Loucy (cell line): ENCODE results near the gene MRTFA.

Source experiments
- CTCF ChIP-seq: fragments of 200-600 bp; sonication (generic); conservative IDR thresholded peaks from 2 replicates; pipeline ENCODE4 v1.5.1; 2014; ENCODE audit warnings: mild to moderate bottlenecking, antibody characterized with exemption, low read length
- EZH2phosphoT487 ChIP-seq: fragments of 200-600 bp; IDR thresholded peaks from 2 replicates; pipeline ENCODE4 v1.6.1; 2018; ENCODE audit warnings: antibody characterized with exemption, mild to moderate bottlenecking, moderate library complexity, borderline replicate concordance

DNA sequence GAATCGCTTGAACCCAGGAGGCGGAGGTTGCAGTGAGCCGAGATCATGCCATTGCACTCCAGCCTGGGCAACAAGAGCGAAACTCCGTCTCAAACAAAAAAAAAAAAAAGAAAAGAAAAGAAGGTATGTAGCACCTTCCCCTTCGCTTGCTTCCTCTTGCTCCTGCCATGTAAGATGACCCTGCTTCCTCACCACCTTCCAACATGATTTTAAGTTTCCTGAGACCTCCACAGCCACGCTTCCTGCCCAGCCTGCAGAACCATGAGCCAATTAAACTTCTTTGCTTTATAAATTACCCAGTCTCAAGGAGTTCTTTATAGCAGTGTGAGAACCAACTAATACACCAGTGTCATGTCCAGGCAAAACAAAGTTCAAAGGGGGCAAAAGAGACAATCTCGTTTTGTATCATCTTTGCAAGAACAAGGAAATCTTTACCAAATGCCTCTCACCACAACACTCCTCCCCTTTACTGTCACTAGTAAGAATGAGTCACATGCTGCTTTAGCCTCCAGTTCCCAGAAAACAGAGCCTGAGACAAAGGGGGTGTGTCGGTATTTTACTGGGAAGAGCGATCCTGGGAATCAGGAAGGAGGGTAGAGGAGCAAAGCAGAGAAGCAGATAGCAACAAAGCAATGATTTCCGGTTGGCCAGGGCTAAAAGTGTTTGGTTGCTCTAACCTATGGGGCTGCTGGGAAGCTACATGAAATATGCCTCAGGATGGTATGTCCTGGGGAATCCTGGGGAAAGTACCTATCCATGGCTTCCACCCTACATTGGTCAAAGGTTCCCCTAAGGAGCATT lies 32.3 kb upstream of the MRTFA start:
- TF ChIP-seq CTCF (no peak), EZH2phosphoT487 (no peak)
